ENCODE results near the gene HMGXB3.

DNA sequence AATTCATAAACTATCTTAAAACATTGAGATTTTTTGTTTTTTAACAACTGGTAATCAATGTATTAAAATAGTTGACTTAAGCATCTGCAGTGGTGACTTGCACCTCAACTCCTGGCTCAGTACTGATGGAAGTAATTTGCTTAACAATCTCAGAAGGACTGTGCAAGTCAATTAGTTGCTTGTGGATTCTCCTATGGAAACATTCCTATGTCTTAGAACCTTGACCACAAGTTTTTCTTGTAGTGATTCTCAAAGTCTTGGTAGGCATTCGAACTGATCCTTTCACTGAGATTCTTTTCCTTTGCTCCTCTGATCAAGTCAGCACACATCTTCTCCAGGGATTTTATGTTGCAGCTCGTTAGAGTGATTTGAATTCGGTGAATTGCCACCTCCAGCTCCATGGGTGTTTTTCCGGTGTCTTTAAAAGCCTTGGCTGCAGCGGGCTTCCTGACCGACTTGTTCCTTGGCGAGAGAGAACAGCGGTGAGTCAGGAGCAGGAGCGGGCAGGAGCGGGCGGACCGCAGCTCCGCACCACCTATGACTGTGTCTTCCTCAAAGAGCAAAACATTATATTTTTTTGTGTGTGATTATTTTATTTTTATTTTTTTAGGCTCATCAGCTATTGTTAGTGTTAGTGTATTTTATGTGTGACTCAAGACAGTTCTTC, 21.1 kb downstream of the HMGXB3 start:
- TF ChIP-seq, protein P1, sequence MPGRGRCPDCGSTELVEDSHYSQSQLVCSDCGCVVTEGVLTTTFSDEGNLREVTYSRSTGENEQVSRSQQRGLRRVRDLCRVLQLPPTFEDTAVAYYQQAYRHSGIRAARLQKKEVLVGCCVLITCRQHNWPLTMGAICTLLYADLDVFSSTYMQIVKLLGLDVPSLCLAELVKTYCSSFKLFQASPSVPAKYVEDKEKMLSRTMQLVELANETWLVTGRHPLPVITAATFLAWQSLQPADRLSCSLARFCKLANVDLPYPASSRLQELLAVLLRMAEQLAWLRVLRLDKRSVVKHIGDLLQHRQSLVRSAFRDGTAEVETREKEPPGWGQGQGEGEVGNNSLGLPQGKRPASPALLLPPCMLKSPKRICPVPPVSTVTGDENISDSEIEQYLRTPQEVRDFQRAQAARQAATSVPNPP (CRISPR knock-in tag; IDR thresholded peaks at IDR 0.05): no peak
- TF ChIP-seq U2AF1 (optimal IDR thresholded peaks at IDR 0.05; ENCODE audit: low read depth, low read length) (no peak), NR3C1 (CRISPR knock-in tag; IDR thresholded peaks at IDR 0.05) (no peak), GATAD2A (CRISPR knock-in tag; IDR thresholded peaks at IDR 0.05) (no peak), FIP1L1 (IDR thresholded peaks at IDR 0.05; ENCODE audit: borderline replicate concordance, insufficient read depth, low read depth, low read length) (no peak), ZNF274 (CRISPR knock-in tag; IDR thresholded peaks at IDR 0.05) (no peak), POLR2A (IDR thresholded peaks at IDR 0.05; ENCODE audit: insufficient read depth in 1 of 2, low read depth in 2 of 2, low read length in 2 of 2) (no peak), ZNF281 (CRISPR knock-in tag; IDR thresholded peaks at IDR 0.05; ENCODE audit: borderline replicate concordance) (no peak), PPARG (CRISPR knock-in tag; conservative IDR thresholded peaks at IDR 0.05) (no peak), POLR2AphosphoS5 (IDR thresholded peaks at IDR 0.05; ENCODE audit: low read depth, low read length) (no peak), ELF4 (CRISPR knock-in tag; IDR thresholded peaks at IDR 0.05; ENCODE audit: borderline replicate concordance) (no peak), ZBTB44 (CRISPR knock-in tag; IDR thresholded peaks at IDR 0.05) (no peak), ZNF549 (CRISPR knock-in tag; IDR thresholded peaks at IDR 0.05) (no peak)
- TF ChIP-seq, protein P2, sequence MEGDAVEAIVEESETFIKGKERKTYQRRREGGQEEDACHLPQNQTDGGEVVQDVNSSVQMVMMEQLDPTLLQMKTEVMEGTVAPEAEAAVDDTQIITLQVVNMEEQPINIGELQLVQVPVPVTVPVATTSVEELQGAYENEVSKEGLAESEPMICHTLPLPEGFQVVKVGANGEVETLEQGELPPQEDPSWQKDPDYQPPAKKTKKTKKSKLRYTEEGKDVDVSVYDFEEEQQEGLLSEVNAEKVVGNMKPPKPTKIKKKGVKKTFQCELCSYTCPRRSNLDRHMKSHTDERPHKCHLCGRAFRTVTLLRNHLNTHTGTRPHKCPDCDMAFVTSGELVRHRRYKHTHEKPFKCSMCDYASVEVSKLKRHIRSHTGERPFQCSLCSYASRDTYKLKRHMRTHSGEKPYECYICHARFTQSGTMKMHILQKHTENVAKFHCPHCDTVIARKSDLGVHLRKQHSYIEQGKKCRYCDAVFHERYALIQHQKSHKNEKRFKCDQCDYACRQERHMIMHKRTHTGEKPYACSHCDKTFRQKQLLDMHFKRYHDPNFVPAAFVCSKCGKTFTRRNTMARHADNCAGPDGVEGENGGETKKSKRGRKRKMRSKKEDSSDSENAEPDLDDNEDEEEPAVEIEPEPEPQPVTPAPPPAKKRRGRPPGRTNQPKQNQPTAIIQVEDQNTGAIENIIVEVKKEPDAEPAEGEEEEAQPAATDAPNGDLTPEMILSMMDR (CRISPR knock-in tag; IDR thresholded peaks at IDR 0.05): no peak
